Measurements from ENCODE around the gene TMEM185A.
"Not testable (repeated sequence)": the region's sequence is repeated elsewhere in the genome, so short reads cannot be mapped to it uniquely, and the experiment has no call there.

Gene TMEM185A

GRCh38 chrX:149628280-149628679 lies 3.3 kb downstream of the TMEM185A start:
- no peak for DNase-seq (ENCODE audit: low read depth in 1 of 2, low spot score in 1 of 2)

- DNase-seq (ENCODE audit: low read depth in 1 of 2, low spot score in 1 of 2): not testable (repeated sequence)
Measured at GRCh38 chrX:149626829-149627228, 4.8 kb downstream of the TMEM185A start.

GRCh38 chrX:149619662-149620061 lies 11.9 kb downstream of the TMEM185A start:
- not testable (repeated sequence) for DNase-seq (ENCODE audit: low read depth in 1 of 2, low spot score in 1 of 2)

- no peak for DNase-seq (ENCODE audit: low read depth in 1 of 2, low spot score in 1 of 2)
Measured at GRCh38 chrX:149618871-149619270, 12.7 kb downstream of the TMEM185A start.

GRCh38 chrX:149611623-149612175 lies 19.9 kb downstream of the TMEM185A start:
- DNase-seq (ENCODE audit: low read depth in 1 of 2, low spot score in 1 of 2): no peak

- no peak for DNase-seq (ENCODE audit: low read depth in 1 of 2, low spot score in 1 of 2)
Measured at GRCh38 chrX:149610511-149610910, 21.1 kb downstream of the TMEM185A start.

GRCh38 chrX:149607699-149608098 lies 23.9 kb downstream of the TMEM185A start:
- DNase-seq (ENCODE audit: low read depth in 1 of 2, low spot score in 1 of 2): no peak

- not testable (repeated sequence) for DNase-seq (ENCODE audit: low read depth in 1 of 2, low spot score in 1 of 2)
Measured at GRCh38 chrX:149605248-149605885, 26.2 kb downstream of the TMEM185A start.

- DNase-seq (ENCODE audit: low read depth in 1 of 2, low spot score in 1 of 2): not testable (repeated sequence)
Measured at GRCh38 chrX:149598603-149599002, 33.0 kb downstream of the TMEM185A start.

- DNase-seq (ENCODE audit: low read depth in 1 of 2, low spot score in 1 of 2): not testable (repeated sequence)
Measured at GRCh38 chrX:149595943-149596342, 35.6 kb downstream of the TMEM185A start.

- not testable (repeated sequence) for DNase-seq (ENCODE audit: low read depth in 1 of 2, low spot score in 1 of 2)
Measured at GRCh38 chrX:149595214-149595613, 36.4 kb downstream of the TMEM185A start, which contains the start of gene HSFX2. HSFX2 (minus strand) TSS chrX:149595314; CDS start chrX:149594700, 614 bp downstream.

GRCh38 chrX:149590993-149591392 lies 40.6 kb downstream of the TMEM185A start:
- not testable (repeated sequence) for DNase-seq (ENCODE audit: low read depth in 1 of 2, low spot score in 1 of 2)

- not testable (repeated sequence) for DNase-seq (ENCODE audit: low read depth in 1 of 2, low spot score in 1 of 2)
Measured at GRCh38 chrX:149587359-149587758, 44.2 kb downstream of the TMEM185A start, which contains the start of gene MAGEA9B. MAGEA9B (minus strand) TSS chrX:149587459; CDS start chrX:149583179, 4,280 bp downstream.

- DNase-seq (ENCODE audit: low read depth in 1 of 2, low spot score in 1 of 2): not testable (repeated sequence)
Measured at GRCh38 chrX:149585631-149586030, 46.0 kb downstream of the TMEM185A start.

GRCh38 chrX:149573456-149573855 lies 58.1 kb downstream of the TMEM185A start:
- not testable (repeated sequence) for DNase-seq (ENCODE audit: low read depth in 1 of 2, low spot score in 1 of 2)

- DNase-seq (ENCODE audit: low read depth in 1 of 2, low spot score in 1 of 2): no peak
Measured at GRCh38 chrX:149572743-149573142, 58.8 kb downstream of the TMEM185A start.

- DNase-seq (ENCODE audit: low read depth in 1 of 2, low spot score in 1 of 2): no peak
Measured at GRCh38 chrX:149571770-149572169, 59.8 kb downstream of the TMEM185A start.

GRCh38 chrX:149570668-149571067 lies 60.9 kb downstream of the TMEM185A start:
- no peak for DNase-seq (ENCODE audit: low read depth in 1 of 2, low spot score in 1 of 2)

GRCh38 chrX:149569770-149570169 lies 61.8 kb downstream of the TMEM185A start:
- no peak for DNase-seq (ENCODE audit: low read depth in 1 of 2, low spot score in 1 of 2)

- no peak for DNase-seq (ENCODE audit: low read depth in 1 of 2, low spot score in 1 of 2)
Measured at GRCh38 chrX:149568701-149569296, 62.8 kb downstream of the TMEM185A start.

- DNase-seq (ENCODE audit: low read depth in 1 of 2, low spot score in 1 of 2): no peak
Measured at GRCh38 chrX:149567621-149568417, 63.8 kb downstream of the TMEM185A start.

Measured in activated T-helper 1 cell treated with anti-CD3 and anti-CD28 coated beads, Interleukin-2, amount 50 U/mL, for 16 hours (primary cell).